Naive B cell (primary cell): ENCODE results near the gene ZNF581. TPM values are rescaled to one million over a fixed set of nuclear protein-coding genes. Genes with fewer than 3 reads are reported as not detected.

Experiments used
- ATAC-seq, 2 donors: fragments of 150-1000 bp; cut with Tn5 transposase; 2 replicates each; pipeline ENCODE4 v1.10.0; 2021; ENCODE audit warnings: low read depth in 2 of 2, mild to moderate bottlenecking in 2 of 2, moderate library complexity in 2 of 2
- DNase-seq: peaks from one replicate; pipeline ENCODE4 v3.0.0; 2022
- H3K27ac Mint-ChIP-seq, 6 donors: one replicate each; pipeline ENCODE4 v1.8.0; 2020 to 2022; ENCODE audit warnings: mild to moderate bottlenecking in 6 of 6, mixed read lengths in 6 of 6, moderate library complexity in 5 of 6, inconsistent platforms in 2 of 6
- H3K27me3 Mint-ChIP-seq, 3 donors: one replicate each; pipeline ENCODE4 v1.8.0; 2021 to 2022; ENCODE audit warnings: mixed read lengths in 3 of 3, mild to moderate bottlenecking in 1 of 3
- H3K36me3 Mint-ChIP-seq, 2 donors: one replicate each; pipeline ENCODE4 v1.8.0; 2020 to 2022; ENCODE audit warnings: mixed read lengths in 2 of 2, inconsistent platforms in 1 of 2, mild to moderate bottlenecking in 1 of 2
- H3K4me1 Mint-ChIP-seq, 3 donors: one replicate each; pipeline ENCODE4 v1.8.0; 2020 to 2022; ENCODE audit warnings: mixed read lengths in 3 of 3, inconsistent platforms in 1 of 3, mild to moderate bottlenecking in 1 of 3, moderate library complexity in 1 of 3
- H3K4me3 Mint-ChIP-seq, 8 donors: one replicate each; pipeline ENCODE4 v1.8.0; 2020 to 2022; ENCODE audit warnings: mild to moderate bottlenecking in 8 of 8, mixed read lengths in 8 of 8, moderate library complexity in 8 of 8, inconsistent platforms in 2 of 8
- H3K9me3 Mint-ChIP-seq, 7 donors: one replicate each; pipeline ENCODE4 v1.8.0; 2020 to 2022; ENCODE audit warnings: mixed read lengths in 7 of 7, mild to moderate bottlenecking in 5 of 7, inconsistent platforms in 2 of 7, moderate library complexity in 1 of 7
- polyA plus RNA-seq, 6 donors: library from polyadenylated mRNA; unstranded; fragments of 300-500 nt; fragmentation: Illumina TruSeq; gene quantifications; one replicate each; pipeline ENCODE4 v1.2.3, GENCODE V29; 2021; ENCODE audit warnings: low read depth in 6 of 6

The ZNF581 gene
- polyA plus RNA-seq, 6 donors from 2014 or later: 60.7 to 82.8 (median 65.4) TPM

- H3K9me3 Mint-ChIP-seq: no peaks in the 10 kb centered on the region
- peaks cover 7 to 38% of the 10 kb centered on the region in 2 donors for H3K36me3 Mint-ChIP-seq
- ATAC-seq: no peak
- H3K4me1 Mint-ChIP-seq: peaks cover 57 to 62% (median 57%) of the 10 kb centered on the region in 3 donors
- peak overlapping the region in 7 of 8 donors; percentile 19 to 80 (median 67) for H3K4me3 Mint-ChIP-seq
- H3K27me3 Mint-ChIP-seq: no peaks in the 10 kb centered on the region
- DNase-seq: no peak
- peak overlapping the region in 2 of 6 donors; percentile 74 to 84 for H3K27ac Mint-ChIP-seq
Measured at GRCh38 chr19:55659822-55660221, 16.4 kb downstream of the ZNF581 start.

- Mint-ChIP-seq H3K36me3 (peaks cover 7 to 38% of the 10 kb centered on the region in 2 donors), H3K4me1 (peaks cover 56 to 62% (median 57%) of the 10 kb centered on the region in 3 donors), H3K27ac (peak overlapping the region in 2 of 6 donors; percentile 41 to 84), H3K9me3 (no peaks in the 10 kb centered on the region), H3K4me3 (no peak overlapping the region), H3K27me3 (no peaks in the 10 kb centered on the region)
- no peak for DNase-seq
- ATAC-seq: no peak
Measured at GRCh38 chr19:55660404-55660803, 17.0 kb downstream of the ZNF581 start.

GRCh38 chr19:55660991-55661390, 17.5 kb downstream of the ZNF581 start:
- peaks cover 51 to 61% (median 51%) of the 10 kb centered on the region in 3 donors for H3K4me1 Mint-ChIP-seq
- H3K27ac Mint-ChIP-seq: peak overlapping the region in 3 of 6 donors; percentile 7 to 84 (median 53)
- H3K9me3 Mint-ChIP-seq: no peaks in the 10 kb centered on the region
- peaks cover 7 to 38% of the 10 kb centered on the region in 2 donors for H3K36me3 Mint-ChIP-seq
- DNase-seq: no peak
- no peak for ATAC-seq
- H3K4me3 Mint-ChIP-seq: no peak overlapping the region
- H3K27me3 Mint-ChIP-seq: no peaks in the 10 kb centered on the region

DNA sequence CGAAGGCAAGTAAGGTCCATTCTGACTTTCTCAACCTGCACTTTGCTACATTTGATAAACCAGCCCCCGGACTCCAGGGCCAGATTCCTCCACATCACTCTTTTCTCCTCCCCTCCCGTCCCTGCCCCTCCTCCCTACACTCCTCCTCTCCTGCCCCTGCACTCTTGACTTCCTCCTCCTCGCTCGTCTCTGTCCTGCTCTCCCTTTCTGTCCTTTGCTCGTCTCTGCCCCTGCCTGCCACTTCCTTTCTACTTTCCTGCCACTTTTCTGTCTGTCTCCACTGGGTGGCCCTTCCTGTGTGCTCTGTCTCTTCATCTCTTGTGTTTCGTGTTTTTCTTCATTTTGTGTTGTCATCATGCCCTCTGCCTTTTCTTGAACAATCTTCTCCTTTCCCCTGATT, 18.4 kb downstream of the ZNF581 start:
- DNase-seq (no peak), ATAC-seq (no peak)
- Mint-ChIP-seq H3K27me3 (no peaks in the 10 kb centered on the region), H3K4me3 (peak overlapping the region in 2 of 8 donors; percentile 62 to 70), H3K36me3 (peaks cover 7 to 38% of the 10 kb centered on the region in 2 donors), H3K9me3 (no peaks in the 10 kb centered on the region), H3K4me1 (peaks cover 42 to 59% (median 47%) of the 10 kb centered on the region in 3 donors), H3K27ac (peak overlapping the region in 1 of 6 donors; percentile 84)

DNA sequence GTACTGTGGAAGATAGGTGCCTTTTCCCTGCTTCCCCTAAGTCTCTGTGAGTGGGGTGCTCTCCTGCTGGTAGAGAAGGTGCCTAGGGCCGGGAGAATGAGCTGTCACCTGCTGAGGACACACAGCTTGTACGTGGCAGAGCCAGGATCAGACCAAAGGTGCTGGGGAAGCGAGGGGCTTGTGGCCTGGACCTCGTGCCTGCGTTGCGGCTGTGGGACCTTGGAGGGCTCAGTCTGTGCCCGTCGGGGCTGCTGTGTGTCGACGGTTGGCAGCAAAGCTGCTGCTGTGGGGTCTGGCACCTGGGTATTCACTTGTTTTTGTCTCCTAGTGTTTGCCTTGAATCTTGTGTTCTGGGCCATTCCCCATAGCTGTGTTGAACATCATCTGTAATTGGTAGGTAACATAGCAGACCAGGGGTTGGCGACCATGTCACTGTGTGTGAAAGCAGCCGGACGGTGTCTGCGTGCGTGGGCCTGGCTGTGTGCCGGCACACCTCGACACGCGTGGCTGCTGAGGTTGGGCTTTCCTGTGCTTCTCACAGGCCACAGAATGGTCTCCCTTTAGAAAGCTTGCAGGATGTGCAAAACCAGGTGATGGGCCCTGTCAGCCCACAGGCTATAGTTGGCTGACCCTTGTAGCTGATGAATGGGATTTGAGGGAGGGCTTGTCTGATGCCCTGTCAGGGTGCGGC, 20.5 kb downstream of the ZNF581 start:
- no peak for DNase-seq

DNA sequence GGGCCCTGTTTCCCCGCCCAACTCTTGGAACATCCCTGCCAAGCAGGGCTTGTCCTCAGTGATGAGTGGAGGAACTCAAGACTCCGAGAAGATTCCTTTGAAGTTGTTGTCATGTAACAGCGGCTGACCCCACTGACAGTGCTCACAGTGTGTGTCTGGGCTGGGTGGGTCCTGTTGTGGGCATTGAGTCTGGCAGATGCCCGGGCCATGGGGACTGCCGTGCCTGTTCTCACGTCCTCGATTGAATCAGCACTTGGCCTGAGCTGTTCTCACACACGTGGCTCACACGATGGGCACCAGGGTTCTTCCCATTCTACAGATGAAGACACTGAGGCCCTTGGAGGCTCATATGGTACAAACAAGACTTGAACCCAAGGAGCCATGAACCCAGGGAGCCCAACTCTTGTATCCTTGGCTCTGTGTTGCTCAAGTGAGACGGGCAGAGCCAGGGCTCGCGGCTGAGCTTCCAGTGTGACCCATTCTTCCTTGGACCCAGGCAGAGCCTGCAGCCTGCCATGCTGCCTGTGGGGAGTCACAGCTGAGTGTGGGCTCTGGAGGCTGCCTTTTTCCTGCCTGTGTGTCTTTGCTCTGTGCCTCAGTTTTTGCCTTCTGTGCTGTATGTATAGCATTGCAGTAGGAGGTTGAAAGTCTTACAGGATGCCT, 23.0 kb downstream of the ZNF581 start:
- Mint-ChIP-seq H3K9me3 (no peaks in the 10 kb centered on the region), H3K4me3 (no peak overlapping the region), H3K27ac (peak overlapping the region in 2 of 6 donors; percentile 32 to 49), H3K27me3 (no peaks in the 10 kb centered on the region), H3K36me3 (peaks cover 7 to 29% of the 10 kb centered on the region in 2 donors), H3K4me1 (peaks cover 30 to 54% (median 35%) of the 10 kb centered on the region in 3 donors)
- ATAC-seq (no peak), DNase-seq (no peak)

More for the DNA sequence above, 20.5 kb downstream of the ZNF581 start:
- H3K4me3 Mint-ChIP-seq: no peak overlapping the region
- no peaks in the 10 kb centered on the region for H3K27me3 Mint-ChIP-seq
- ATAC-seq: no peak
- H3K4me1 Mint-ChIP-seq: peaks cover 30 to 53% (median 38%) of the 10 kb centered on the region in 3 donors
- H3K27ac Mint-ChIP-seq: no peak overlapping the region
- peaks cover 7 to 38% of the 10 kb centered on the region in 2 donors for H3K36me3 Mint-ChIP-seq
- H3K9me3 Mint-ChIP-seq: no peaks in the 10 kb centered on the region

DNA sequence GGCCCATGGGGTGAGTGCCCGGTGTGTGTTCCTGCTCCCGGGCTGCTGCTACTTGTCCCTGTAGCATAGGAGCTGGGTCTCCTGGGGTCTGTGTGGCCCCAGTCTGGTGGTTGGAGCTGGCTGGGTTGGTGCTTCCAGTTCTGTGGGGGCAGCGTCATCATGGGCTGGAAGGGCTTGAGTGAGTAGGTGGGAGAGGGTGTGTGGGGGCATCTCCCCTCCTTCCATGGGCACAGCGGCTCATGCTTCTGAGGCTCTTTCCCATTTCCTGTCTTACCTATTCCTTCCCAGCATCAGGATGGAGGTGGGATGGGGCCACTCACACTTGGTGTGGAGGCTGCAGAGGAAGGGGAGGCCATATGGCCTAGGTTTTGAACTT, 23.5 kb downstream of the ZNF581 start:
- ATAC-seq: no peak
- no peaks in the 10 kb centered on the region for H3K9me3 Mint-ChIP-seq
- H3K27me3 Mint-ChIP-seq: no peaks in the 10 kb centered on the region
- H3K36me3 Mint-ChIP-seq: peaks cover 7 to 24% of the 10 kb centered on the region in 2 donors
- H3K27ac Mint-ChIP-seq: peak overlapping the region in 1 of 6 donors; percentile 32
- H3K4me1 Mint-ChIP-seq: peaks cover 30 to 53% (median 32%) of the 10 kb centered on the region in 3 donors
- H3K4me3 Mint-ChIP-seq: peak overlapping the region in 1 of 8 donors; percentile 24
- DNase-seq: no peak

DNA sequence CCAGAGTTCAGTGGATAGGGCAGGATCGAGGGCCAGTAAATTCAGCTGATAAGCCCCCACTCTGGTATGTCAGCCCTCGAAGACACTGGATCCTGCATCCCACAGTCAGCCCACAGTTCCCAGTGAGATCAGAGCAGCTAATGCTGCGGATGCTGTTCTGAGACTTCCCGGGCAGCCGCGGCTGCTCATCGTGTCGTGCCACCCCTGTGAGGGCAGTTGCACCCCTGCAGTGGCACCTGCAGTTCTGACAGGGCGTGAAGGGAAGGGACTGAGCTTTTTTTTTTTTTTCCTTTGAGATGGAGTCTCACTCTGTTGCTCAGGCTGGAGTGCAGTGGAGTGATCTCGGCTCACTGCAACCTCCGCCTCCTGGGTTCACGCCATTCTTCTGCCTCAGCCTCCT, 24.1 kb downstream of the ZNF581 start:
- peak overlapping the region in 1 of 8 donors; percentile 24 for H3K4me3 Mint-ChIP-seq
- no peak for ATAC-seq
- H3K27me3 Mint-ChIP-seq: no peaks in the 10 kb centered on the region
- no peaks in the 10 kb centered on the region for H3K9me3 Mint-ChIP-seq
- peaks cover 7 to 18% of the 10 kb centered on the region in 2 donors for H3K36me3 Mint-ChIP-seq
- peaks cover 28 to 53% (median 31%) of the 10 kb centered on the region in 3 donors for H3K4me1 Mint-ChIP-seq
- H3K27ac Mint-ChIP-seq: peak overlapping the region in 2 of 6 donors; percentile 41 to 49
- DNase-seq: no peak

GRCh38 chr19:55667958-55668357, 24.5 kb downstream of the ZNF581 start:
- Mint-ChIP-seq H3K9me3 (no peaks in the 10 kb centered on the region), H3K27ac (peak overlapping the region in 1 of 6 donors; percentile 41), H3K4me1 (peaks cover 23 to 49% (median 29%) of the 10 kb centered on the region in 3 donors), H3K27me3 (no peaks in the 10 kb centered on the region), H3K36me3 (peaks cover 3 to 14% of the 10 kb centered on the region in 2 donors), H3K4me3 (no peak overlapping the region)
- no peak for ATAC-seq
- DNase-seq: no peak

DNA sequence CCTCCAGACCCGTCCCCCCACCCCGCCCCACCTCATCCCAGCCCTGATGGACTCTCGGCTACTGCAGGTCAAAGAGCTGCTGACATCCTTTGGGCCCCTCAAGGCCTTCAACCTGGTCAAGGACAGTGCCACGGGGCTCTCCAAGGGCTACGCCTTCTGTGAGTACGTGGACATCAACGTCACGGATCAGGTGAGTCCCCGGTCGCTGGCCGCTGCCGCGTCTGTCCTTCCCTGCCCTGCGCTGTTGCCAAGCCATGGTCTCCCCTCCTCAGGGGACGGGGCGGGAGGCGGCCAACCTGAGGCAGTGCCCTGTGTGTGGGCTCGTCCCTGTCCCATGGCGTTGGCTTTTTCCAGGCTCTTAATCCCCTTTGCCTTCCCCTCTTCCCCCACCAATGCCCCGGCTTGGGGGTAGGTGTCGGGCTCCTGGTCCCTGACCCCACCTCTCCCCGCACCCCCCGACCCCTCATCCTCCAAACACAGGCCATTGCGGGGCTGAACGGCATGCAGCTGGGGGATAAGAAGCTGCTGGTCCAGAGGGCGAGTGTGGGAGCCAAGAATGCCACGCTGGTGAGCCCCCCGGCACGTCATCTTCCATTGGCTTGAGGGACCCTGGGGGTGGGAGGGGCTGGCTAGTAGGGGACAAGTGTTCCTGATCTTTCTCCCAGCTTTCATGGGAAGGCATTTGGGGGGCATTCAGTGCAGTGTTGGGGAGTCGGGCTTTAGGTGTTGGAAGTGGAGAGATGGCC, 25.3 kb downstream of the ZNF581 start:
- Mint-ChIP-seq H3K27me3 (no peaks in the 10 kb centered on the region), H3K4me1 (peaks cover 18 to 47% (median 34%) of the 10 kb centered on the region in 3 donors), H3K27ac (peak overlapping the region in 1 of 6 donors; percentile 36), H3K9me3 (no peaks in the 10 kb centered on the region), H3K36me3 (peaks cover 0 to 6% of the 10 kb centered on the region in 2 donors), H3K4me3 (no peak overlapping the region)
- no peak for ATAC-seq
- no peak for DNase-seq

- Mint-ChIP-seq H3K4me1 (peaks cover 23 to 51% (median 33%) of the 10 kb centered on the region in 3 donors), H3K27ac (peak overlapping the region in 1 of 6 donors; percentile 36), H3K4me3 (peak overlapping the region in 1 of 8 donors; percentile 30), H3K36me3 (no peaks in the 10 kb centered on the region), H3K9me3 (no peaks in the 10 kb centered on the region), H3K27me3 (no peaks in the 10 kb centered on the region)
- ATAC-seq (no peak), DNase-seq (no peak)
Measured at GRCh38 chr19:55669418-55670279, 26.2 kb downstream of the ZNF581 start.

GRCh38 chr19:55670280-55671053, 27.0 kb downstream of the ZNF581 start:
- Mint-ChIP-seq H3K4me1 (peaks cover 25 to 55% (median 34%) of the 10 kb centered on the region in 3 donors), H3K9me3 (no peaks in the 10 kb centered on the region), H3K27ac (peak overlapping the region in 1 of 6 donors; percentile 85), H3K36me3 (peaks cover 0 to 4% of the 10 kb centered on the region in 2 donors), H3K27me3 (no peaks in the 10 kb centered on the region), H3K4me3 (peak overlapping the region in 1 of 8 donors; percentile 69)
- no peak for DNase-seq
- no peak for ATAC-seq
